MM.1S (cell line): Measurements from ENCODE around the gene AGBL1.

Experiments
- CTCF ChIP-seq: fragments of 300-600 bp; sonication (generic); IDR thresholded peaks from 2 replicates; pipeline ENCODE4 v1.5.1; 2016; ENCODE audit warnings: antibody characterized with exemption, low read length, mixed read lengths
- EZH2 ChIP-seq: fragments of 300-600 bp; sonication (generic); optimal IDR thresholded peaks from 2 replicates; pipeline ENCODE3; 2017; ENCODE audit warnings: low read depth, mild to moderate bottlenecking, antibody characterized with exemption, low read length, mixed read lengths
- EZH2phosphoT487 ChIP-seq: fragments of 300-600 bp; sonication (generic); IDR thresholded peaks from 2 replicates; pipeline ENCODE4 v1.6.1; 2018; ENCODE audit warnings: antibody characterized with exemption, low read length

GRCh38 chr15:86634992-86635638, 555.4 kb downstream of the AGBL1 start:
- TF ChIP-seq CTCF, result no peak
- TF ChIP-seq EZH2, result no peak
- no peak for TF ChIP-seq EZH2phosphoT487
